ENCODE measurements around the gene GAGE12E.
"Not testable (repeated sequence)": the region's sequence is repeated elsewhere in the genome, so short reads cannot be mapped to it uniquely, and the experiment has no call there.

Gene GAGE12E

GRCh38 chrX:49550989-49551388 is at the start of gene GAGE12E:
Gene GAGE12E (plus strand): TSS chrX:49551289. CDS start chrX:49552444, 1,155 bp downstream.
- H3K4me1 ChIP-seq (ENCODE audit: low read length); H3K4me2 ChIP-seq (ENCODE audit: low read depth, low read length); H3K9ac ChIP-seq (ENCODE audit: low read length); H3K27me3 ChIP-seq (replicated peaks; ENCODE audit: insufficient read depth, low read length); H4K20me1 ChIP-seq (ENCODE audit: insufficient read depth, low read length); H3K79me2 ChIP-seq (ENCODE audit: low read length); H3K36me3 ChIP-seq (replicated peaks; ENCODE audit: insufficient read depth, low read length); H3K9me2 ChIP-seq (replicated peaks; ENCODE audit: insufficient read depth, low read length); H3F3A ChIP-seq (ENCODE audit: insufficient read depth, low read length); H3K9me3 ChIP-seq (replicated peaks; ENCODE audit: insufficient read depth, low read length); DNase-seq; H3K27ac ChIP-seq (ENCODE audit: low read length); H2AFZ ChIP-seq (ENCODE audit: low read length); H3K4me3 ChIP-seq (ENCODE audit: low read length): not testable (repeated sequence)

- H3K9me3 ChIP-seq (replicated peaks; ENCODE audit: insufficient read depth, low read length); H3K27ac ChIP-seq (ENCODE audit: low read length); H4K20me1 ChIP-seq (ENCODE audit: insufficient read depth, low read length); H3K4me2 ChIP-seq (ENCODE audit: low read depth, low read length); H3K27me3 ChIP-seq (replicated peaks; ENCODE audit: insufficient read depth, low read length); H2AFZ ChIP-seq (ENCODE audit: low read length); H3K4me1 ChIP-seq (ENCODE audit: low read length); H3K9ac ChIP-seq (ENCODE audit: low read length); DNase-seq; H3K79me2 ChIP-seq (ENCODE audit: low read length); H3K4me3 ChIP-seq (ENCODE audit: low read length); H3K36me3 ChIP-seq (replicated peaks; ENCODE audit: insufficient read depth, low read length); H3F3A ChIP-seq (ENCODE audit: insufficient read depth, low read length); H3K9me2 ChIP-seq (replicated peaks; ENCODE audit: insufficient read depth, low read length): not testable (repeated sequence)
Observed at GRCh38 chrX:49531877-49532276, 19.2 kb upstream of the GAGE12E start, which contains the start of gene GAGE12C. Gene GAGE12C (plus strand): TSS chrX:49532177. CDS start chrX:49533332, 1,155 bp downstream.

- H3K79me2 ChIP-seq (ENCODE audit: low read length); H3K27ac ChIP-seq (ENCODE audit: low read length); H3K27me3 ChIP-seq (replicated peaks; ENCODE audit: insufficient read depth, low read length); H3K9me2 ChIP-seq (replicated peaks; ENCODE audit: insufficient read depth, low read length); H3K9ac ChIP-seq (ENCODE audit: low read length); H4K20me1 ChIP-seq (ENCODE audit: insufficient read depth, low read length); H3F3A ChIP-seq (ENCODE audit: insufficient read depth, low read length); H3K36me3 ChIP-seq (replicated peaks; ENCODE audit: insufficient read depth, low read length); H3K4me2 ChIP-seq (ENCODE audit: low read depth, low read length); H3K4me3 ChIP-seq (ENCODE audit: low read length); DNase-seq; H3K4me1 ChIP-seq (ENCODE audit: low read length); H3K9me3 ChIP-seq (replicated peaks; ENCODE audit: insufficient read depth, low read length); H2AFZ ChIP-seq (ENCODE audit: low read length): not testable (repeated sequence)
Observed at GRCh38 chrX:49541433-49541832, 9.7 kb upstream of the GAGE12E start, which contains the start of gene GAGE12D. Gene GAGE12D (plus strand): TSS chrX:49541733. CDS start chrX:49542888, 1,155 bp downstream.

- not testable (repeated sequence) for H3K9me2 ChIP-seq (replicated peaks; ENCODE audit: insufficient read depth, low read length); DNase-seq; H3K36me3 ChIP-seq (replicated peaks; ENCODE audit: insufficient read depth, low read length); H4K20me1 ChIP-seq (ENCODE audit: insufficient read depth, low read length); H3K4me3 ChIP-seq (ENCODE audit: low read length); H2AFZ ChIP-seq (ENCODE audit: low read length); H3F3A ChIP-seq (ENCODE audit: insufficient read depth, low read length); H3K27me3 ChIP-seq (replicated peaks; ENCODE audit: insufficient read depth, low read length); H3K79me2 ChIP-seq (ENCODE audit: low read length); H3K9me3 ChIP-seq (replicated peaks; ENCODE audit: insufficient read depth, low read length); H3K9ac ChIP-seq (ENCODE audit: low read length); H3K4me2 ChIP-seq (ENCODE audit: low read depth, low read length); H3K27ac ChIP-seq (ENCODE audit: low read length); H3K4me1 ChIP-seq (ENCODE audit: low read length)
Observed at GRCh38 chrX:49560542-49560941, 9.5 kb downstream of the GAGE12E start, which contains the start of gene GAGE12F. Gene GAGE12F (plus strand): TSS chrX:49560842. CDS start chrX:49561997, 1,155 bp downstream.

GRCh38 chrX:49568728-49569127 is 17.6 kb downstream of the GAGE12E start:
- not testable (repeated sequence) for H3K4me2 ChIP-seq (ENCODE audit: low read depth, low read length); H3K36me3 ChIP-seq (replicated peaks; ENCODE audit: insufficient read depth, low read length); H2AFZ ChIP-seq (ENCODE audit: low read length); H3K9me3 ChIP-seq (replicated peaks; ENCODE audit: insufficient read depth, low read length); H3K4me1 ChIP-seq (ENCODE audit: low read length); H3K27me3 ChIP-seq (replicated peaks; ENCODE audit: insufficient read depth, low read length); H3K79me2 ChIP-seq (ENCODE audit: low read length); H3K4me3 ChIP-seq (ENCODE audit: low read length); H4K20me1 ChIP-seq (ENCODE audit: insufficient read depth, low read length); H3K27ac ChIP-seq (ENCODE audit: low read length); H3K9me2 ChIP-seq (replicated peaks; ENCODE audit: insufficient read depth, low read length); H3K9ac ChIP-seq (ENCODE audit: low read length); H3F3A ChIP-seq (ENCODE audit: insufficient read depth, low read length); DNase-seq

- H3K27ac ChIP-seq (ENCODE audit: low read length); H2AFZ ChIP-seq (ENCODE audit: low read length); H3K36me3 ChIP-seq (replicated peaks; ENCODE audit: insufficient read depth, low read length): not testable (repeated sequence)
Observed at GRCh38 chrX:49569152-49569551, 18.1 kb downstream of the GAGE12E start.

GRCh38 chrX:49570100-49570499 is 19.0 kb downstream of the GAGE12E start, which contains the start of gene GAGE12G:
Gene GAGE12G (plus strand): TSS chrX:49570400. CDS start chrX:49571555, 1,155 bp downstream.
- H3K4me2 ChIP-seq (ENCODE audit: low read depth, low read length); H3K27ac ChIP-seq (ENCODE audit: low read length); H2AFZ ChIP-seq (ENCODE audit: low read length); H3K9ac ChIP-seq (ENCODE audit: low read length); H3F3A ChIP-seq (ENCODE audit: insufficient read depth, low read length); H3K79me2 ChIP-seq (ENCODE audit: low read length); DNase-seq; H3K4me3 ChIP-seq (ENCODE audit: low read length); H3K27me3 ChIP-seq (replicated peaks; ENCODE audit: insufficient read depth, low read length); H3K4me1 ChIP-seq (ENCODE audit: low read length); H3K9me3 ChIP-seq (replicated peaks; ENCODE audit: insufficient read depth, low read length); H3K9me2 ChIP-seq (replicated peaks; ENCODE audit: insufficient read depth, low read length); H3K36me3 ChIP-seq (replicated peaks; ENCODE audit: insufficient read depth, low read length); H4K20me1 ChIP-seq (ENCODE audit: insufficient read depth, low read length): not testable (repeated sequence)

More at GRCh38 chrX:49569152-49569551, 18.1 kb downstream of the GAGE12E start:
- H3F3A ChIP-seq (ENCODE audit: insufficient read depth, low read length); DNase-seq; H3K4me2 ChIP-seq (ENCODE audit: low read depth, low read length); H4K20me1 ChIP-seq (ENCODE audit: insufficient read depth, low read length); H3K9ac ChIP-seq (ENCODE audit: low read length); H3K9me2 ChIP-seq (replicated peaks; ENCODE audit: insufficient read depth, low read length); H3K79me2 ChIP-seq (ENCODE audit: low read length); H3K4me1 ChIP-seq (ENCODE audit: low read length); H3K9me3 ChIP-seq (replicated peaks; ENCODE audit: insufficient read depth, low read length); H3K27me3 ChIP-seq (replicated peaks; ENCODE audit: insufficient read depth, low read length); H3K4me3 ChIP-seq (ENCODE audit: low read length): not testable (repeated sequence)

GRCh38 chrX:49579649-49580048 is 28.6 kb downstream of the GAGE12E start, which contains the start of gene GAGE12H:
Gene GAGE12H (plus strand): TSS chrX:49579949. CDS start chrX:49581104, 1,155 bp downstream.
- H3K9ac ChIP-seq (ENCODE audit: low read length); H3K9me3 ChIP-seq (replicated peaks; ENCODE audit: insufficient read depth, low read length); H3K4me2 ChIP-seq (ENCODE audit: low read depth, low read length); H3K27me3 ChIP-seq (replicated peaks; ENCODE audit: insufficient read depth, low read length); H3F3A ChIP-seq (ENCODE audit: insufficient read depth, low read length); DNase-seq; H3K27ac ChIP-seq (ENCODE audit: low read length); H3K4me3 ChIP-seq (ENCODE audit: low read length); H3K4me1 ChIP-seq (ENCODE audit: low read length); H2AFZ ChIP-seq (ENCODE audit: low read length); H3K36me3 ChIP-seq (replicated peaks; ENCODE audit: insufficient read depth, low read length); H3K9me2 ChIP-seq (replicated peaks; ENCODE audit: insufficient read depth, low read length); H4K20me1 ChIP-seq (ENCODE audit: insufficient read depth, low read length); H3K79me2 ChIP-seq (ENCODE audit: low read length): not testable (repeated sequence)

All from MM.1S (cell line).